ENCODE results near the gene ZNF800.

Gene ZNF800

GRCh38 chr7:127347567-127348246, 44.8 kb downstream of the ZNF800 start:
- no peaks in the 10 kb centered on the region for H3K9me3 ChIP-seq (ENCODE audit: low read depth, low read length)
- DNase-seq (ENCODE audit: low read depth, low spot score): no peak
- H3K27ac ChIP-seq: no peak overlapping the region
- H3K9ac ChIP-seq (ENCODE audit: insufficient read length): peak overlapping the region; percentile 51
- H3K4me3 ChIP-seq: peak overlapping the region; percentile 66
- H3K36me3 ChIP-seq (ENCODE audit: insufficient read depth, low read length): no peaks in the 10 kb centered on the region
- TF ChIP-seq EZH2 (IDR thresholded peaks at IDR 0.05) (no peak), FOXP2 (optimal IDR thresholded peaks at IDR 0.05; ENCODE audit: control extremely low read depth, extremely low read length, insufficient read depth) (no peak), POLR2AphosphoS5 (IDR thresholded peaks at IDR 0.05; ENCODE audit: borderline replicate concordance, low read depth, low read length) (no peak)

- Histone ChIP-seq H3K36me3 (ENCODE audit: insufficient read depth, low read length) (no peaks in the 10 kb centered on the region), H3K9ac (ENCODE audit: insufficient read length) (no peak overlapping the region), H3K9me3 (ENCODE audit: low read depth, low read length) (no peaks in the 10 kb centered on the region), H3K27ac (no peak overlapping the region), H3K4me3 (no peak overlapping the region)
- TF ChIP-seq POLR2AphosphoS5 (IDR thresholded peaks at IDR 0.05; ENCODE audit: borderline replicate concordance, low read depth, low read length) (no peak), EZH2 (IDR thresholded peaks at IDR 0.05) (no peak), FOXP2 (optimal IDR thresholded peaks at IDR 0.05; ENCODE audit: control extremely low read depth, extremely low read length, insufficient read depth) (no peak)
- no peak for DNase-seq (ENCODE audit: low read depth, low spot score)
Observed at GRCh38 chr7:127346575-127347256, 45.8 kb downstream of the ZNF800 start.

GRCh38 chr7:127342596-127342995, 49.9 kb downstream of the ZNF800 start:
- H3K9ac ChIP-seq (ENCODE audit: insufficient read length): no peak overlapping the region
- DNase-seq (ENCODE audit: low read depth, low spot score): no peak
- H3K27ac ChIP-seq: no peak overlapping the region
- H3K4me3 ChIP-seq: no peak overlapping the region
- TF ChIP-seq EZH2 (IDR thresholded peaks at IDR 0.05) (no peak), POLR2AphosphoS5 (IDR thresholded peaks at IDR 0.05; ENCODE audit: borderline replicate concordance, low read depth, low read length) (no peak), FOXP2 (optimal IDR thresholded peaks at IDR 0.05; ENCODE audit: control extremely low read depth, extremely low read length, insufficient read depth) (no peak)
- no peaks in the 10 kb centered on the region for H3K36me3 ChIP-seq (ENCODE audit: insufficient read depth, low read length)
- no peaks in the 10 kb centered on the region for H3K9me3 ChIP-seq (ENCODE audit: low read depth, low read length)

- DNase-seq (ENCODE audit: low read depth, low spot score): no peak
- no peaks in the 10 kb centered on the region for H3K36me3 ChIP-seq (ENCODE audit: insufficient read depth, low read length)
- H3K9me3 ChIP-seq (ENCODE audit: low read depth, low read length): no peaks in the 10 kb centered on the region
- H3K9ac ChIP-seq (ENCODE audit: insufficient read length): no peak overlapping the region
- no peak overlapping the region for H3K27ac ChIP-seq
- TF ChIP-seq EZH2 (IDR thresholded peaks at IDR 0.05): no peak
- TF ChIP-seq FOXP2 (optimal IDR thresholded peaks at IDR 0.05; ENCODE audit: control extremely low read depth, extremely low read length, insufficient read depth): no peak
- no peak for TF ChIP-seq POLR2AphosphoS5 (IDR thresholded peaks at IDR 0.05; ENCODE audit: borderline replicate concordance, low read depth, low read length)
- H3K4me3 ChIP-seq: no peak overlapping the region
Observed at GRCh38 chr7:127338122-127338521, 54.4 kb downstream of the ZNF800 start.

GRCh38 chr7:127337581-127337980, 54.9 kb downstream of the ZNF800 start:
- DNase-seq (ENCODE audit: low read depth, low spot score): no peak
- Histone ChIP-seq H3K36me3 (ENCODE audit: insufficient read depth, low read length) (no peaks in the 10 kb centered on the region), H3K9me3 (ENCODE audit: low read depth, low read length) (no peaks in the 10 kb centered on the region), H3K27ac (no peak overlapping the region), H3K4me3 (no peak overlapping the region), H3K9ac (ENCODE audit: insufficient read length) (no peak overlapping the region)
- no peak for TF ChIP-seq FOXP2 (optimal IDR thresholded peaks at IDR 0.05; ENCODE audit: control extremely low read depth, extremely low read length, insufficient read depth)
- TF ChIP-seq EZH2 (IDR thresholded peaks at IDR 0.05): no peak
- no peak for TF ChIP-seq POLR2AphosphoS5 (IDR thresholded peaks at IDR 0.05; ENCODE audit: borderline replicate concordance, low read depth, low read length)

- TF ChIP-seq POLR2AphosphoS5 (IDR thresholded peaks at IDR 0.05; ENCODE audit: borderline replicate concordance, low read depth, low read length): no peak
- no peak for TF ChIP-seq EZH2 (IDR thresholded peaks at IDR 0.05)
- TF ChIP-seq FOXP2 (optimal IDR thresholded peaks at IDR 0.05; ENCODE audit: control extremely low read depth, extremely low read length, insufficient read depth): no peak
- DNase-seq (ENCODE audit: low read depth, low spot score): no peak
- Histone ChIP-seq H3K9me3 (ENCODE audit: low read depth, low read length) (no peaks in the 10 kb centered on the region), H3K4me3 (no peak overlapping the region), H3K36me3 (ENCODE audit: insufficient read depth, low read length) (no peaks in the 10 kb centered on the region), H3K27ac (no peak overlapping the region), H3K9ac (ENCODE audit: insufficient read length) (no peak overlapping the region)
Observed at GRCh38 chr7:127336458-127336857, 56.0 kb downstream of the ZNF800 start.

- Histone ChIP-seq H3K4me3 (no peak overlapping the region), H3K9me3 (ENCODE audit: low read depth, low read length) (no peaks in the 10 kb centered on the region), H3K9ac (ENCODE audit: insufficient read length) (no peak overlapping the region), H3K36me3 (ENCODE audit: insufficient read depth, low read length) (no peaks in the 10 kb centered on the region), H3K27ac (no peak overlapping the region)
- DNase-seq (ENCODE audit: low read depth, low spot score): no peak
- TF ChIP-seq POLR2AphosphoS5 (IDR thresholded peaks at IDR 0.05; ENCODE audit: borderline replicate concordance, low read depth, low read length) (no peak), FOXP2 (optimal IDR thresholded peaks at IDR 0.05; ENCODE audit: control extremely low read depth, extremely low read length, insufficient read depth) (no peak), EZH2 (IDR thresholded peaks at IDR 0.05) (no peak)
Observed at GRCh38 chr7:127332880-127333279, 59.6 kb downstream of the ZNF800 start.

- Histone ChIP-seq H3K9ac (ENCODE audit: insufficient read length) (no peak overlapping the region), H3K36me3 (ENCODE audit: insufficient read depth, low read length) (no peaks in the 10 kb centered on the region), H3K4me3 (no peak overlapping the region), H3K27ac (no peak overlapping the region), H3K9me3 (ENCODE audit: low read depth, low read length) (no peaks in the 10 kb centered on the region)
- no peak for DNase-seq (ENCODE audit: low read depth, low spot score)
- no peak for TF ChIP-seq EZH2 (IDR thresholded peaks at IDR 0.05)
- TF ChIP-seq POLR2AphosphoS5 (IDR thresholded peaks at IDR 0.05; ENCODE audit: borderline replicate concordance, low read depth, low read length): no peak
- no peak for TF ChIP-seq FOXP2 (optimal IDR thresholded peaks at IDR 0.05; ENCODE audit: control extremely low read depth, extremely low read length, insufficient read depth)
Observed at GRCh38 chr7:127330070-127330469, 62.4 kb downstream of the ZNF800 start.
